Endothelial cell of umbilical vein (primary cell): ENCODE results near the gene SPOUT1. TPM values are rescaled to one million over a fixed set of nuclear protein-coding genes. Genes with fewer than 3 reads are reported as not detected.

Source experiments
- BruUV-seq: library from RNA; stranded (reverse); fragments of 400-500 nt; replicated peaks from 2 replicates; lab custom pipeline; 2021; lab: Mats Ljungman, UMichigan
- CTCF ChIA-PET: fragments of 300-600, 350-600 bp; sonication (Branson Sonifier 250); formaldehyde crosslinking; loops from one replicate; lab custom pipeline; 2021; ENCODE audit warnings: antibody characterized with exemption, inconsistent platforms; lab: Charles Lee
- POLR2A ChIA-PET: fragments of 300-600, 350-600 bp; sonication (Branson Sonifier 250); formaldehyde crosslinking; loops from one replicate; lab custom pipeline; 2021; ENCODE audit warnings: antibody characterized with exemption, inconsistent platforms; lab: Charles Lee
- DNase-seq: peaks from one replicate; pipeline ENCODE4 v3.0.0-alpha.2; 2011; ENCODE audit warnings: low read depth, low spot score
- FAIRE-seq: peaks from 2 replicates; lab custom pipeline; 2011; peaks lifted over from hg19 to GRCh38; lab: Jason Lieb, UNC
- H2AFZ ChIP-seq: 2 replicates; pipeline ENCODE4 v1.6.0; 2012; ENCODE audit warnings: low read depth, low read length, control low read depth, inconsistent platforms
- H3K27ac ChIP-seq: 2 replicates; pipeline ENCODE4 v1.5.1; 2011; ENCODE audit warnings: low read depth, mild to moderate bottlenecking, control low read depth, low read length, moderate library complexity; ENCODE audit not compliant: insufficient read depth
- H3K27me3 ChIP-seq, 2 experiments: 2 replicates each; pipeline versions ENCODE4 v1.6.0 to v1.6.1; 2011; ENCODE audit warnings: low read length in 2 of 2, mixed read lengths in 1 of 2; ENCODE audit not compliant: control insufficient read depth in 2 of 2, insufficient read depth in 2 of 2
- H3K36me3 ChIP-seq, 2 experiments: 2 replicates in 1 of 2; 3 replicates in 1 of 2; pipeline ENCODE4 v1.5.1; 2011; ENCODE audit warnings: low read length in 2 of 2, mild to moderate bottlenecking in 1 of 2, moderate library complexity in 1 of 2; ENCODE audit not compliant: control insufficient read depth in 2 of 2, insufficient read depth in 2 of 2; ENCODE audit errors: extremely low read depth in 1 of 2
- H3K4me1 ChIP-seq: 3 replicates; pipeline ENCODE4 v1.5.1; 2011; ENCODE audit warnings: mild to moderate bottlenecking, low read length; ENCODE audit not compliant: control insufficient read depth, insufficient read depth; ENCODE audit errors: extremely low read depth
- H3K4me2 ChIP-seq: 2 replicates; pipeline ENCODE4 v1.6.1; 2011; ENCODE audit warnings: low read length, control low read depth, mixed read lengths; ENCODE audit not compliant: insufficient read depth
- H3K4me3 ChIP-seq, 3 experiments: fragments of 200-600 bp in 1 of 3; sonication (generic), shearing (Covaris generic) in 1 of 3; replicated peaks in 1 of 3; 2 replicates each; pipeline ENCODE4 v1.5.1; 2011 to 2016; ENCODE audit warnings: control low read depth in 3 of 3, low read length in 3 of 3, mild to moderate bottlenecking in 2 of 3, inconsistent platforms in 1 of 3, low read depth in 1 of 3, moderate library complexity in 1 of 3; ENCODE audit not compliant: insufficient read depth in 1 of 3
- H3K79me2 ChIP-seq: 2 replicates; pipeline ENCODE4 v1.6.0; 2012; ENCODE audit warnings: low read length, inconsistent platforms; ENCODE audit not compliant: control insufficient read depth, insufficient read depth
- H3K9ac ChIP-seq: replicated peaks from 2 replicates; pipeline ENCODE3; 2011; ENCODE audit warnings: low read length, control low read depth; ENCODE audit not compliant: insufficient read depth; ENCODE audit errors: extremely low read depth
- H3K9me1 ChIP-seq: replicated peaks from 3 replicates; pipeline ENCODE4 v1.6.0; 2011; ENCODE audit warnings: mild to moderate bottlenecking, low read length; ENCODE audit not compliant: control insufficient read depth, insufficient read depth; ENCODE audit errors: extremely low read depth
- H3K9me3 ChIP-seq: replicated peaks from 2 replicates; pipeline ENCODE4 v1.5.1; 2012; ENCODE audit warnings: low read length, inconsistent platforms; ENCODE audit not compliant: control insufficient read depth, insufficient read depth
- H4K20me1 ChIP-seq: replicated peaks from 2 replicates; pipeline ENCODE3; 2011; ENCODE audit warnings: mild to moderate bottlenecking, low read length; ENCODE audit not compliant: control insufficient read depth, insufficient read depth; ENCODE audit errors: extremely low read depth
- EZH2 ChIP-seq: IDR thresholded peaks from 2 replicates; pipeline ENCODE4 v1.6.1; 2012; ENCODE audit warnings: borderline replicate concordance, low read depth, mild to moderate bottlenecking, moderate library complexity, low read length, inconsistent platforms; ENCODE audit not compliant: severe bottlenecking
- FOS ChIP-seq: IDR thresholded peaks from 2 replicates; pipeline ENCODE4 v1.6.1; 2011; ENCODE audit warnings: mild to moderate bottlenecking, low read length, moderate library complexity, borderline replicate concordance; ENCODE audit not compliant: insufficient read depth
- GATA2 ChIP-seq: IDR thresholded peaks from 2 replicates; pipeline ENCODE4 v1.7.0; 2011; ENCODE audit warnings: low read depth, mild to moderate bottlenecking, moderate library complexity, mixed read lengths, low read length; ENCODE audit not compliant: insufficient read length, insufficient read depth
- JUN ChIP-seq: IDR thresholded peaks from 2 replicates; pipeline ENCODE4 v1.6.1; 2011; ENCODE audit warnings: borderline replicate concordance, low read depth; ENCODE audit not compliant: insufficient read length, insufficient read depth
- MYC ChIP-seq: IDR thresholded peaks from one replicate; pipeline ENCODE4 v1.6.1; 2011; ENCODE audit warnings: mild to moderate bottlenecking, low read depth, low read length
- POLR2A ChIP-seq: IDR thresholded peaks from 2 replicates; pipeline ENCODE4 v1.6.1; 2012; ENCODE audit warnings: low read depth, mild to moderate bottlenecking, control low read depth, low read length
- POLR2AphosphoS5 ChIP-seq: IDR thresholded peaks from 2 replicates; pipeline ENCODE4 v1.6.1; 2012; ENCODE audit warnings: low read depth, mild to moderate bottlenecking, control low read depth, low read length, moderate library complexity; ENCODE audit not compliant: insufficient read depth
- dilution Hi-C: fragments of 300-500 bp; cut with MboI; formaldehyde crosslinking; loops from one replicate; pipeline ENCODE4 v1.15.0; 2019; ENCODE audit warnings: low sequenced_read_pairs; ENCODE audit not compliant: extremely low pct_ligation_motif_present
- intact Hi-C: fragments of 100-400 bp; cut with micrococcal nuclease; formaldehyde crosslinking; loops from one replicate; pipeline ENCODE4 v1.10.0; 2022
- polyA plus RNA-seq, 4 experiments: library from polyadenylated mRNA; depleted of rRNA in 3 of 4; stranded (reverse) in 3 of 4; unstranded in 1 of 4; fragments of >200 nt; gene quantifications; 2 replicates each; pipeline versions ENCODE4 v1.2.1 to v1.2.3, GENCODE V29; 2011 to 2012; ENCODE audit warnings: missing spikeins in 1 of 4
- total RNA-seq: library from RNA; stranded (reverse); gene quantifications from 2 replicates; pipeline ENCODE4 v1.2.3, GENCODE V29; 2021
- TF ChIP-seq, protein P1 (sequence below), 2 donors: IDR thresholded peaks; 1 replicate in 1 of 2; 2 replicates in 1 of 2; pipeline ENCODE4 v1.5.1; 2011; ENCODE audit warnings: low read length in 2 of 2, mild to moderate bottlenecking in 2 of 2, moderate library complexity in 2 of 2, control low read depth in 1 of 2, inconsistent platforms in 1 of 2, low read depth in 1 of 2; ENCODE audit not compliant: insufficient read depth in 1 of 2; ENCODE audit errors: extremely low read depth in 1 of 2
- TF ChIP-seq, protein P2 (sequence below): IDR thresholded peaks from 2 replicates; pipeline ENCODE4 v1.6.1; 2011; ENCODE audit not compliant: insufficient read depth, insufficient read length

Gene SPOUT1
- total and polyA plus RNA-seq, 2 donors (not counting 3 experiments of a cell fraction or from before 2014, with no cell fraction given): 50.4 to 51.6 TPM

- no peak overlapping the region for H3K9ac ChIP-seq
- peaks cover 16 to 50% of the 10 kb centered on the region in 2 experiments for H3K36me3 ChIP-seq
- dilution Hi-C loops: no loop called here
- no peaks in the 10 kb centered on the region for H3K79me2 ChIP-seq
- ChIA-PET POLR2A (no interaction called here), CTCF (no interaction called here)
- no peak overlapping the region for H3K27ac ChIP-seq
- TF ChIP-seq, protein P1, sequence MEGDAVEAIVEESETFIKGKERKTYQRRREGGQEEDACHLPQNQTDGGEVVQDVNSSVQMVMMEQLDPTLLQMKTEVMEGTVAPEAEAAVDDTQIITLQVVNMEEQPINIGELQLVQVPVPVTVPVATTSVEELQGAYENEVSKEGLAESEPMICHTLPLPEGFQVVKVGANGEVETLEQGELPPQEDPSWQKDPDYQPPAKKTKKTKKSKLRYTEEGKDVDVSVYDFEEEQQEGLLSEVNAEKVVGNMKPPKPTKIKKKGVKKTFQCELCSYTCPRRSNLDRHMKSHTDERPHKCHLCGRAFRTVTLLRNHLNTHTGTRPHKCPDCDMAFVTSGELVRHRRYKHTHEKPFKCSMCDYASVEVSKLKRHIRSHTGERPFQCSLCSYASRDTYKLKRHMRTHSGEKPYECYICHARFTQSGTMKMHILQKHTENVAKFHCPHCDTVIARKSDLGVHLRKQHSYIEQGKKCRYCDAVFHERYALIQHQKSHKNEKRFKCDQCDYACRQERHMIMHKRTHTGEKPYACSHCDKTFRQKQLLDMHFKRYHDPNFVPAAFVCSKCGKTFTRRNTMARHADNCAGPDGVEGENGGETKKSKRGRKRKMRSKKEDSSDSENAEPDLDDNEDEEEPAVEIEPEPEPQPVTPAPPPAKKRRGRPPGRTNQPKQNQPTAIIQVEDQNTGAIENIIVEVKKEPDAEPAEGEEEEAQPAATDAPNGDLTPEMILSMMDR (IDR thresholded peaks at IDR 0.05; ENCODE audit: extremely low read depth in 1 of 2, insufficient read depth in 1 of 2, low read depth in 1 of 2, low read length in 2 of 2): no peak
- TF ChIP-seq EZH2: no peak
- no peak for TF ChIP-seq MYC
- TF ChIP-seq FOS: no peak
- no peak for TF ChIP-seq GATA2
- TF ChIP-seq POLR2A: no peak
- TF ChIP-seq, protein P2, sequence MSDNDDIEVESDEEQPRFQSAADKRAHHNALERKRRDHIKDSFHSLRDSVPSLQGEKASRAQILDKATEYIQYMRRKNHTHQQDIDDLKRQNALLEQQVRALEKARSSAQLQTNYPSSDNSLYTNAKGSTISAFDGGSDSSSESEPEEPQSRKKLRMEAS: no peak
- TF ChIP-seq POLR2AphosphoS5: no peak
- TF ChIP-seq JUN: no peak
- no peaks in the 10 kb centered on the region for H3K27me3 ChIP-seq
- no peaks in the 10 kb centered on the region for H3K9me1 ChIP-seq
- DNase-seq (no peak), FAIRE-seq (no peak)
- H3K4me2 ChIP-seq: no peak overlapping the region
- H3K4me3 ChIP-seq: no peak overlapping the region
- H4K20me1 ChIP-seq: no peaks in the 10 kb centered on the region
- no peak overlapping the region for H2AFZ ChIP-seq
- intact Hi-C loops: no loop called here
- H3K9me3 ChIP-seq: no peaks in the 10 kb centered on the region
- no peaks in the 10 kb centered on the region for H3K4me1 ChIP-seq
- no TSS peak for BruUV-seq
Observed at GRCh38 chr9:128802482-128802881, 27.1 kb downstream of the SPOUT1 start.
